GM19324 (cell line): ENCODE results near the gene EMC7.
"Not testable (repeated sequence)": the region's sequence is repeated elsewhere in the genome, so short reads cannot be mapped to it uniquely, and the experiment has no call there.

Experiments used
- ATAC-seq: cut with Tn5 transposase; IDR thresholded peaks from one replicate; pipeline ENCODE4 v1.9.1; 2021; ENCODE audit warnings: mild to moderate bottlenecking, moderate library complexity; ENCODE audit not compliant: unreplicated experiment, low FRiP score

Gene EMC7

DNA sequence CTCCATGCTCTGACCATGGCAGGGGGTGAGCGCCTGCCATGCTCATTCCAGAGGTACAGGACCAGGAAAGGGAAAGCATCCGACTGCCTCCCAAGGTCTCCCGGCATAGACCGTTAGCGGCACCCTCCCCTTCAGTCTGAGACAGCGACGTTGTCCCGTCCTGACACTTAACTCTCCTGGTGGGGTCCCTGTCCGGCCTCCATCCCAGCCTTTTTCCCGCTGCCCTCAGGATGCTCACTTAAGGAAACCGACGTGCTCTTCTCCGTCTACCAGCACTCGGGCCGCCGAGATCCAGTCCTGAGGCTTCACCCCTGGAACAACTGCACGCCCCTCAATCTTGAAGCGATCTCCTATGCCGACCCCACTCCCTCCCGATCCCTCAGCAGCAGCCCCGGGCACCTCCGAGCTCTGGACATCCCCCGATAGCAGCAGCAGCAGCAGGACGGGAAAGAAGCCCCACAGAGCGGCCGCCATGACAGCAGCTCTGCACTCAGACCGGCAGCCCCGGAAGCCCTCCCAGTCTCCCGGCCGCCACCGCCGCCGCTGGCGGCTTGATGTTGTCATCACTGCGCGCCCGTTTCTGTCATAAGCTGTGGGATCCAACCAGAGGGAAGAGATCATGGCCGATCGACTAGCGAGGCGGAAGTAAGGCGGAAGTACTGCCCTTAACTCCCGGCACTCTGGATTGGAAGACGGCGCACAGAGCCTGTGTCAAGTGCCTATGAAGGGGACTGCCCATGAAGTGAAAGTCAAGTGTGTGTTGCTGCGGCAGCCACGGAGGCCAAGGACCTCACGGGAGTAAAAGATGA is at the start of gene EMC7, which contains the start of gene PGBD4:
Gene EMC7, minus strand, starts transcription at position 497 of the 809 bp plus-strand sequence. Its CDS starts 23 bp downstream, at position 474.
Gene PGBD4, plus strand, starts transcription at position 718 of the 809 bp plus-strand sequence. CDS start 449 bp downstream, outside the sequence.
- peak; percentile 99 for ATAC-seq

DNA sequence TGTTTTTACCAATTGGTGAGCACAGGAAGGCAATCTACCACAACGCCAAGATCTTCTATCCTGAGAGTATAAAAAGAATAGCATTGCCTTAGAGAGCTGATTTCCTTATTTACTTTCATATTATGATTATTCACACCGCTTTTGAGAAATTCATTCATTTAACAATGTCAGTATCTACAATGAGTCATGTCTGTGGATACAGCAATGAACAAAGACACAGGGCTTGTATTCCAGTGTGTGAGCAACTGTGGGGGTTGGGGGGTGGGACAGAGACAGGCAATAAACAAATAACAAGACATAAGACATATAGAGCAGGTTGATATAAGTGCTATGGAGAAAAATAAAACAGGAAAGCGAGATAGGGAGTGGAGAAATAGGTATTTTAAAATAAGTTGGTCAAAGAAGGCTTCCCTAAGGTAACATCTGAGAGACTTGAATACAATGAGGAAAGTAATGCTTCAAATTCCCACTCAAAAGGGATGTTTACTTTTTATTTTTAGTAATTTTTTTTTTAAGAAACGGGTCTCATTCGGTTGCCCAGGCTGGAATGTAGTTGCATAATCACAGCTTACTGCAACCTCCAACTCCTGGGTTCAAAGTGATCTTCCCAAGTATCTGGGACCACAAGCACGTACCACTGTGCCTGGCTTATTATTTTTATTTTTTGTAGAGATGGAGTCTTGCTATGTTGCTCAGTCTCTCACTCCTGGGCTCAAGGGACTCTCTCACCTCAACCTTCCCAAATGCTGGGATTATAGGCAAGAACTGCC is 45.9 kb upstream of the EMC7 start:
- ATAC-seq, result no peak

DNA sequence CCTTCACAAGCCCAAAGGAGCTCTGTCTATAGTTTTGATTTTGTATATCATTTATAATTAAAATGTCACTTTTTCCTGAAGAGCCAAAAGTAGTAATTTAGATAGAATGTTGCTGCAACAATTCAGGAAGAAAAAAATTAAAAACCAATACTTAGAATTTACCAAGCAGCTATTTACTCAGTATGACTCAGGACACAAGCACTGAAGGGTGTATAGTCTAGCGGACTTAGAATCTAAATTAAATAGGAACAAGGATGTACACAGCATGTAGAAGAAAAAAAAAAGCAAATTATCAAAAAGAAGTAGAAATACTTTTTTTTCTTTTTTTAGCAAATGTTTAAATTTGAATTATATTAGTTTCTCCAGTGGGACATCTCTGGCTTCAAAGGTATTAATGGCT is 31.8 kb upstream of the EMC7 start:
- no peak for ATAC-seq

DNA sequence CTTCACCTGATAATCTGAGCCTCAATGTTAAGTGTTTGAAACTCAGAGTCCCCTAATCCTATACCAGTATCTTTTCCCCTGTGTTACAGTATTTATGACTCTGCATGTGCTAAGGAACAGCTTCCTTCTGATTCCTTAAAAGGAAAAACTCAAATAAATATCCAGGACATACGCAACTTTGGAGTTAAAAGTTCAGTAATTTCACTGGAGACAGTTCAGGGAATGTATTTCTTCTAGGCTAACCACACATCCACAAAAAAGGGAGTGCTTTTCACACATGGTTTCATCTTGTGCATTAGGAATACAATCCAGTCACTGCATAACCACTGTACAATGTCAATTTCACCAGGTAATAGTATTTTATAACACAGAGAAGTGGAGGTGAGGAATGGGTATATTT is 31.2 kb upstream of the EMC7 start:
- ATAC-seq, result no peak

DNA sequence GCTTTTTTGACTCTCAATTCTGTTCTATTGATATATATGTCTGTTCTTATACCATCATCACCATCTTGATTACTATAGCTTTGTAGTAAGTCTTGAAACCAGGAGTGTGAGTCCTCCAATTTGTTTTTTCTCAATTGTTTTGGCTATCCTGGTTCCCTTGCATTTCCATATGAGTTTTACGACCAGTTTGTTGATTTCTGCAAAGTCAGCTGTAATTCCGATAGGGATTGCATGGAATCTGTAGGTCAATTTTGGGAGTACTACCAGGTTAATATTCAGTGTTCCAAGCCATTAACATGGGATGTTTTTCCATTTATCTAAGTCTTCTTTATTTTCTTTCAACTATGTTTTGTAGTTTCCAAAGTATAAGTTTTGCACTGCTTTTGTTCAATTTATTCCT is 27.2 kb upstream of the EMC7 start:
- ATAC-seq, result no peak

DNA sequence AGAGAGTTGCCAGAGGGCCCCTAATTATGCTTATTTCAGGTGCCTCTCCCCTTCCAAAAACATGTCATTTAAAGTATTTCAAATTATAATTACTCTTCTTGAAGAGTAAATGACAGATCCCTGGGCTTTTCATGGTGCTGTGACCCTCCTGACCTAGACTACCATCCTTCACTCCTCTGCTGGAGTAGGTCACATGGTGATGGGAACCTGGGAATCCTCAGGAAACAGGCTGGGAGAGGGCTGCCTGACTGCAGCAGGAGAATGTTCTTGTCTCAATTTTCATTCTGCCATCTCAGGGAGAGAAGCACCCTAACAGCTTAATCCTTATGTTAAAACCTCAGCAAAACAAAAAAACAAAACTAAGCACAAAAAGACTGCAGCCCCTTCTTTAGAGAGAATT is 24.9 kb upstream of the EMC7 start:
- no peak for ATAC-seq

DNA sequence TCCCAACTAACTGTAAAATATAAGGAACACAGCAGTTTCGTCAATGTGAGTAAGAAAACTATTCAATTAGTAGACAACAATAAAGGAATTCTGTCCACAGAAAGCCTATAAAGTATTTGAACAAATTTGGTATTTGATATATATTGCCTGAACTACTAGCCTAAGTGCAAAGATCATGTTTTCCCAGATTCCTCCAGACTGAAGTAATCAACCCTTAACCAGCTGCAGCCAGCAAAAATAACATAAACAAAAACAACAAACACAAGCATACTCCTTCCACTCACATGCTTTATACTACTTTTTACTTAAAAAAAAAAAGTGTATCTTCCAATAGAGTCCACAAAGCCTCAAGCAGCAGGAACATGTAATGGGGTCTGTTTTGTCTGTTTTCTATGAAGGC is 24.3 kb upstream of the EMC7 start:
- no peak for ATAC-seq

DNA sequence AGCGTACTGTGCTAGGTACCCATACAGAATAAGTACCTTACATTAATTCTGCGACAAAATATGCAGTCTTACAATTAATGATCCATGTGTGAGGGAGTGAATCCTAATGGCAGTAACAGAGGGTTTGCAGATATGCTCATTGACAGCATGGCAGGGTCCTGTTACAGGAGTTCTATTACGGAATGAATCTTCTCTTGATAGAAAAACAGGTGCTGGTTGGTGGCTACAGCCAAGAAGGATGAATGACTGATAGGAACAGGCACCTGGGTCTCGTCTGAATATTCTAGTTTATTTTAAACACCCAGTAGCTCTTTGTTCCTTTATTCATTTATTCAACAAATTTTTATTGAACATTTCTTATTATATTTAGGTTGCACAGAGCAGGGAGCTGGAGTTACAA is 23.0 kb upstream of the EMC7 start:
- no peak for ATAC-seq

DNA sequence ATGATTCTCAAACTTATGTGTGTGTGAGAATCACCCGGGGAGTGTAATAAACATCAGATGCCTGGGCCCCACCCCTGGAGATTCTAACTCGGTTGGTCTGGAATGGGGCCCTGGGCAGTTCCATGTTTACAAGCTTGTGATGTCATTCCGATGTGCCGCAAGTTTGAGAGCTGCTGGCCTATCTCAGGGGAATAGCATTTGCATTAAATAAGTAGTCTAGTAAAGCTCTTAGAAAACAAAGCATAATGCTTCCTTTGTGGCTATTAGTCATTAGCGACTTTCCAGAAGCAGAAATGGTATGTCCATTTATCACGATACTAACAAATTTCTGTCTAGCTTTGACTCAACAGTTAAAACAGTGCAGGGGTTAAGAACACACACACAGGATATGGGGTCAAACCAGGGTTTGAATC is 21.1 kb upstream of the EMC7 start:
- no peak for ATAC-seq

DNA sequence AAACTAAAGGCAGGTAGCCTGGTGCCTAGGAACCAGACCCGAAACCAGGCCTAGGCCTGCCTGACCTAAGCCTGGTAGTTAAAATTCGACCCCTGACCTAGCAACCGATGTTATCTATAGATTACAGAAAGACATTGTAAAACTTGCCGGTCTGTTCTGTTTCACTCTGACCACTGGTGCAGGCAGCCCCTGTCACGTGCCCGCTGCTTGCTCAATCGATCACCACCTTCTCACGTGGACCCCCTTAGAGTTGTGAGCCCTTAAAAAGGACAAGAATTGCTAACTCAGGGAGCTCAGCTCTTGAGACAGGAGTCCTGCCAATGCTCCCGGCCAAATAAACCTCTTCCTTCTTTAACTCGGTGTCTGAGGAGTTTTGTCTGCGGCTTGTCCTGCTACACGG is 20.1 kb upstream of the EMC7 start:
- ATAC-seq, result not testable (repeated sequence)

DNA sequence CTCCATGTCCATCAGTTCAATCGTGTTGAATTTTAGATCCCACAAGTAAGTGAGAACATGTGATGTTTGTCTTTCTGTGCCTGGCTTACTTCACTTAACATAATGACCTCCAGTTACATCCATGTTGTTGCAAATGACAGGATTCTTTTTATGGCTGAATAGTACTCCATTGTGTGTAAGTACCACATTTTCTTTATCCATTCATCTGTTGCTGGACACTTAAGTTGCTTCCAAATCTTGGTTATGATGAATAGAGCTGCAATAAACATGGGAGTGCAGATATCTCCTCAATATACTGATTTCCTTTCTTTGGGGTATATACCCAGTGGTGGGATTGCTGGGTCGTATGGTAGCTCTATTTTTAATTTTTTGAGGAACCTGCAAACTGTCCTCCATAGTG is 18.8 kb upstream of the EMC7 start:
- ATAC-seq, result not testable (repeated sequence)

DNA sequence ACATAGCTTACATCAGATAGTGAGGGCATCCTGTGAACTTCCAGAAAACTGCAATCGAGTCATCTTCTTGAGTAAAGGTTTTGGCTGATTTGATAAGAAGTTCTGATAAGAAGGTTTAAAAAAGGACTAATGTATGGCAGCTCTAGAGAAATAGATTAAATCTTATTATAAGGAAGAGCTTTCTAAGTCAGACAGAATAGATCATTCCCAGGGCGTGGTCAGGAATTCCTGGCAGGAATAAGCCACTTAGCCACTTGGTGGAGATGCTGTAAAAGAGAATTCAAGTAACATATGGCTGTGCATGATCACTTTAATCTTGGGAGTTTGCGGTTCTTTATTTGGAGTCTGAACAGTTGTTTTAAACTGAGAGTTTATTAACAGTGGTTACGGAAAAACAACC is 17.6 kb upstream of the EMC7 start:
- ATAC-seq, result no peak

DNA sequence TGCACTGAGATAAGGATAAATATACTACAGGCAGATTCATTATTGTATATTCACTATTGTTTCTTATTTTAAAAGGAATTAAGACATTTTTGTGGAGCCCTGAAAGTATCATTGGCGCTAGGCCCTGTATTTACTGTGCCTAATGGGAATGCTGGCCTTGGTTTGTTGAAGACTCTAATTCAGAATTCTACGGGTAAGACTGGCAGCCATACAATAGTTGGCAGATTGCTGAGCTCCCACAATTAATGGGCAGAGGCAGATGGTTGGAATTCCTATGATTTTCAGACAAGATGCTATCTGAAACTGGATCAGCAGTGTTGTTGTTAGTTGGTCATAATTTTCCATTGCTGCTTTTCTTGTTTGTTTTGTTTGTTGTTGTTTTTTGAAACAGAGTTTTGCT is 15.0 kb upstream of the EMC7 start:
- no peak for ATAC-seq

DNA sequence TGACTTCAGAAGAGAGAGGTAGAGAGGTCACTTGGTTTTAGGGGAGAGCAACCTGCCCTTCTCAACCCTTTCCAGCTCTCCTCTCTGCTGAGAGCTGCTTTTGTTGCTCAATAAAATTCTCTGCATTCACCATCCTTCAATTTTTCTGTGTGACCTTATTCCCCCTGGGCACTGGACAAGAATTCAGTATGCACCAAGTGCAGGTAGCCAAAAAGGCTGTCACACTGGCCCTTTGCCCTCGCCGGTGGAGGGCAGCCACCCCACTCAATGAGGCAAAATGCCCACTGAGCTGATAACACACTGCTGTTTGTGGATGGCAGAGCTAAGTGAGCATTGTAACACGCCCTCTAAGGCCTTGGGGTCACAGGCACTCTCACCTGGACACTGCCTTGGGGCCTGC is 13.1 kb upstream of the EMC7 start:
- ATAC-seq, result no peak

DNA sequence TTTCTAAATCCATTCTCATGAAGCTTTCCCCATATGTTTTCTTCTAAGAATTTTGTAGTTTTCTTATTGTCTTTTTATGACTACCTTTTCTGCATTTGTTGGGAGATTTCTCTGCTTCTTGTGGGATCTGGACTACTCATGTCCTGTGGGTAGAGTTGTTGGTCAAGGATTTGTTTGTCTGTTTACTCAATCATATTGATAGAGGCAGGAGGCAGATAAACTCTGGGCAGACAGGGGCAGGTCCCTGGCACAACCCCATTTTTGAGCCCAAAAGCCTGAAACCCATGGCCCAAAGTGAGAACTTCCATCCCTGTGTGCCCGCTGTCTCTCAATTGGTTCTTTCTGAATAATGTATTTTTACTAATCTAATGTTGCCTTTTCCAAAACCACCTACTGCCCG is 12.6 kb upstream of the EMC7 start:
- ATAC-seq, result no peak

DNA sequence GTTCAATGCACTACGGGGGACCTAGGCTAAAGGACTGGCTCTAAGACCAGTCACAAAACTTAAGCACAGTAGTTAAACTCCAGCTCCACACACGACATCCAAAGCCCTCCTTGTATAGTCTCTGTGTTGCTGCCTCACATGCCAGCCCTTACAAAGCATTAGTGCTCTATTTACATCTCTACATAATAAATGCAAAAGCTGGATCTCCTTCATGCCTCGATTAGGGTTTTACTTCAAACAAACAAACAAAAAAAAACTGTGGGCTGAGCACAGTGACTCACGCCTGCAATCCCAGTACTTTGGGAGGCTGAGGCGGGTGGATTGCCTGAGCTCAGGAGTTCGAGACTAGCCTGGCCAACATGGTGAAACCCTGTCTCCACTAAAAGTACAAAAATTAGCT is 9.8 kb upstream of the EMC7 start:
- ATAC-seq, result no peak

DNA sequence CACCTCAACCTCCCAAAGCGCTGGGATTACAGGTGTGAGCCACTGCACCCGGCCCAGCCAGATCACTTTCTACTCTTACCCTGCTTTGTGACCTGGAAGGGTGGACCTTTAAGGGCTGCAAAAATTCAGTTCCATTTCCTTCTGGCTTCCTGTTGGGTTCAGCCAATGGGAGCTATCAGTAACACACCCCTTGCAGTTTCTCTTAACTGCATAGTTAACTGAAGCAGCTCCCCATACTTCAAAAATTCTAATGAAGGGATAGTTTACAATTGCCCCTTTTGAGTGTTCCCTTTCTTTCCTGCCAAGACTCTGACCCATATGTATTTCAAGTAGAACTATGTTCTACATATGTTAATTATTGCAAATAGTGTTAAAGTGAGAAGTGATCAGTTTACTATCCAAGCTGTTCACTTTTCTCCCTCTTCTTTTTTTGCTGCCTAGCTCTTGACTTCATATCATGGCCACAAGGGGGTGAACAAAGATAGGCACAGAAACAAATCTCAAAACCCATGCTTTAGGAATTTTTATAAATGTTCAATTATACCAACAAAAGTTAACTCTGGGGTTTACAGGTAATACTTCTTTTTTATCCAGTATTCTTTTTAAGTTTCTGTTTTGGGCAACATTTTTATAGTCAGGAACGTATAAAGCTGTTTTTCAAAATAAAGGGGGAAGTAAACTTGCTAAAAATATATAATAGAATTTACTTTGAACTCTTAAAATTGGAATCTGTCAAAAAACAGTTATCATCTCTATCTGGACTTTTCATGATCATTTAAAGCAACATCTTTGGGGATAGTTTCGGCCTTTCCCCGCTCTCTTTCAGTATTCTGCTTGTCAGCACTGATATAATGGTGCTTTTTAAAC is 8.4 kb upstream of the EMC7 start:
- no peak for ATAC-seq

DNA sequence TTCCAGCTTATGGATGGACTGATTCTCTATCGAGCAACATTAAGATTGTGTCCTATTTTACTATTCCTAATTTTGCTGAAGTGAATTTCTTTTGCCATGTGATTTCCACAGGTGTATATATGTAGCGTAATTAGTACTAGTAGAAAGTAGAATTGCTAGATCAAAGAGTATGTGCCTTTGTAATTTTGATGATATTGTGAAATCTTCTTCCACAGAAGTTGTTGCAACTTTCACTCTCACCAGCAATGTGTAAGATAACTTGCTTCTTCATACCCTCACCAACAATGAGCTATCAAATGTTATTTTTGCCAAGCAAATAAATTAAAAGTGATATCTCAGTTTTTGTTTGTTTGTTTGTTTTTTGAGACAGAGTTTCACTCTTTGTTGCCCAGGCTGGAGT is 5.7 kb upstream of the EMC7 start:
- ATAC-seq, result no peak

DNA sequence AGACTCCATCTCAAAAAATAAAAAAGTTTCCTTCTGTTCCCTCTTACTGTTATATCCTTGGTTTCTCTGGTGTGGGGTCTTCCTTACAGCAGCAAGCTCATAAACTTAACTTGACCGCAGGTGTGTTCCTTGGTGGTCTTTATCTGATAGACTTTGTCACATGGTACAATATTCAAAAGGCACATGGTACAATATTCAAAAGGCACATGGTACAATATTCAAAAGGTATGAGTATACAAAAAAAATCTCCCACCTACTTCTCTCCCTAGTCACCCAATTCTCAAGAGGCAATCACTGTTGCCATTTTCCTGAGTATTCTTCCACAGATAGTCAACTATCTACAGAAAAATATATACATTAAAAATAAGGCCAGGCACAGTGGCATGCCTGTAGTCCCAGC is 4.8 kb upstream of the EMC7 start:
- ATAC-seq, result no peak

DNA sequence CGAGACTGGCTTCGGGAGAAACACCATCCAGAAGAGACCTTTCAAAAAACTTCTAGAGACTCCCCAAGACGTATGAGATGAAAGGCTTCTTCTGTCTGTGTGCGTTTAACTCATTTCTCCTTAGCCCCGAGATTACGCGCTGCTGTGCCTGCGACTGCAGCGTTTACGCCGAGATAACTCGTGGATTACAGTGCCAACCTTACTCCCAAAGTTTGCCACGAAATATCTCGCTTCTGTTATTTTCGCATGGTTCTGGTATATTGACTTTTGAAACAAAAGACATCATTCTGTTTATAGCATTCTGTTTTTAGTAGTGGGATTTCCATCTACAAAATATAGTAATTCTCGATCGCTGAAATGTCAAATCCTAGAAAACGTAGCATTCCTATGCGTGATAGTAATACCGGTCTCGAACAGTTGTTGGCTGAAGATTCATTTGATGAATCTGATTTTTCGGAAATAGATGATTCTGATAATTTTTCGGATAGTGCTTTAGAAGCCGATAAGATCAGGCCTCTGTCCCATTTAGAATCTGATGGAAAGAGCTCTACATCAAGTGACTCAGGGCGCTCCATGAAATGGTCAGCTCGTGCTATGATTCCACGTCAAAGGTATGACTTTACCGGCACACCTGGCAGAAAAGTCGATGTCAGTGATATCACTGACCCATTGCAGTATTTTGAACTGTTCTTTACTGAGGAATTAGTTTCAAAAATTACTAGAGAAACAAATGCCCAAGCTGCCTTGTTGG is 688 bp upstream of the EMC7 start:
- ATAC-seq, result peak; percentile 22
